SIG-M5 (cell line): Measurements from ENCODE around the gene MELTF.

ENCODE experiments used
- DNase-seq: peaks from one replicate; lab custom pipeline; 2025; lab: John Stamatoyannopoulos, UW

Gene MELTF

DNA sequence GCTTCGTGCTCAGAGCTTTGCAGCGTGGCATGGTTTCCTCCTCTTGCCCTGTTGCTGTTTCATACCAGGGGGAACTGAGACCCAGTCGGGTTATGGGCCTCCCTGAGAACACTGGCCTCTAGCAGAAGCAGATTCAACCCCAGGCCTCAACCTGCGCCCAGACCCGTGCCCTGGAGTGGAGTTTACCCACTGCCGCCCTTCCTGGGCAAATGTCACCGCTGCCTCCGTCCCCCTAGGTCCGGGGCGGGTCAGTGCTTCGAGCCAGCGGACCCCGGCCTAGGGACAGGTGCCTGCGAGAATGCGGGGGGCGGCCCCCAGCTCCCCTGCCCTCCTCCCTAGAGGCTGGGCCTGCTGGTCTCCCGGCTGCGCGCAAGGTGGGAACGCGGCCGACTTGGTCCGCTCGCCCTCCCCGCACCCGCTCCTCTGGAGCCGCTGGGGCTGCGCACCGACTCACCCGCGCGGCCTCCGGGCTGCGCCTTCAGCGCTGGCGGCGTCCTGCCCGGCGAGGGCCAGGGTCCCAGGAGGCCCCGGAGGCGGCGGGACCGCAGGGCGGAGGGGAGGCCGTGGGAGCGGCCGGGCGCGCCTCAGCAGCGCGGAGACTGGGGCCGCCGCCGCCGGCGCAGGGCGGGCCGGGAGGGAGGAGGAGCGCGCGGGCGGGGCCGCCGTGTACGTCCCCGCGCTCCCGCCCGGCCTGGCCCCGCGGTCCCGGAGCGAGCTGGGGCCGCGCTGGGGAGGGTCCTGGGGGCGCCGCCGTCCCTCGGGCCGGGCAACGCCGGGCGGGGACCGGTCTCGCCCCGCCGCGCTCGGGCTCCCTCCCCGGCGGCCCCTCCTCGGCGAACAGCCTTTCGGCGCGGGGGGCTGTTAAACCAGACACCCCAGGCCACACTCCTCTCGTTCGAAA, 61.1 kb downstream of the MELTF start, which contains the start of gene PIGZ:
Gene PIGZ (minus strand): TSS at position 601 of the 901 bp plus-strand sequence. CDS start 16,802 bp downstream, outside the sequence.
- DNase-seq, result no peak

DNA sequence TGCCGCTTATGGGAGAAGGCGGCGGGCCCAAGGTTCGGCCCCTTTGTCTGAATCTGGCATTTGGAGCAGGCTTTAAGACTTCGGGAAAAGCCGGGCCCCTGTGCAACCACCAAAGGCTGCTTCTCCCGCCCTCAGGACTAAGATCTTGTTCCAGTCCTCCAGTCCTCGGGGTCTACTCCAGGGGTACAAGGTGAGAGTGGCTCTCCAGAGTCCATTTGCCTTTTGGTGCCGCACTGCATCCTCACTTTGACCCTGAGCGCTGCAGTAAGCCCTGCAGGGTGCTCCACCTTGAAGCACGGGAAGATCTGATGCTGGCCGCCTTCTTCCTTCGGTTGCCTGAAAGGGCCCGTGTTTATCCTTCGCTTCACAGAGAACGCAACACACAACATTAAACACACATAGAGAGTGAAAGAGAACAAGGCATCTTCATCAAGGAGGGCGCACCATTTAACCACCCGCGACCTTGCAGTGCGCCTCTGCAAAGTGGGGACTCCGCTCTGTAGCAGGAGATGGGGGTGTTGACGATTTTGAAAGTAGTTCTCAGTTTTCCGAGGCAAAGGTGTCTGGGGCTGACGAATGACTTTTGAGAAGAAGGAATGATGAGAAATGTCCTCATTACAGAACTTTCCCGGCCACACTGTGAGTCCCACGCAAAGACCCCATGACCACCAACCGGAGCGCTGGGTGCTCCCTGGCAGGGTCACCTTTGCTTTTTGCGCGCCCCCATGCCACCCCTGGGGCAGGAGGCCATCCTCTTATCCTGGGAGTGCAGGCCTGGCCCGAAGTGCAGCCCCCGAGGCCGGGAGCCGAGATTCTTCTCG, 62.0 kb downstream of the MELTF start:
- DNase-seq, result no peak

GRCh38 chr3:196966526-196967401, 62.9 kb downstream of the MELTF start:
- DNase-seq, result no peak

GRCh38 chr3:196965804-196966173, 63.8 kb downstream of the MELTF start:
- DNase-seq, result no peak

- DNase-seq, result no peak
Observed at GRCh38 chr3:196965112-196965803, 64.4 kb downstream of the MELTF start.

DNA sequence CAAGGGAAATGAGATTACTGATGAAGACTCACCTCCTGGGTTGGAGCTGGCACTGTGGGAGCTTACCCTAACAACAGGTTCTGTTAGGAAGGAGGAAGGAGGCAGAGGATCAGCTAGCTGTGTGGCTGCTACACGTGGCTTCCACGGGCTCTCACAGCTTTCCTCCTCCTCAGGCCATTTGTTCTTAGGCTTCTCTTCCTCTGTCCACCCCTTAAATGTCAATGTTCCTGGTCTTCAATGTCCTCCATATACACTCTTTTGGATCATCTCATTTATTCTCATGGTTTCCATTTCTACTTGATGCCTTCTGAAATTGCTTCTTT, 66.0 kb downstream of the MELTF start:
- no peak for DNase-seq

GRCh38 chr3:196962930-196963630, 66.5 kb downstream of the MELTF start:
- no peak for DNase-seq

DNA sequence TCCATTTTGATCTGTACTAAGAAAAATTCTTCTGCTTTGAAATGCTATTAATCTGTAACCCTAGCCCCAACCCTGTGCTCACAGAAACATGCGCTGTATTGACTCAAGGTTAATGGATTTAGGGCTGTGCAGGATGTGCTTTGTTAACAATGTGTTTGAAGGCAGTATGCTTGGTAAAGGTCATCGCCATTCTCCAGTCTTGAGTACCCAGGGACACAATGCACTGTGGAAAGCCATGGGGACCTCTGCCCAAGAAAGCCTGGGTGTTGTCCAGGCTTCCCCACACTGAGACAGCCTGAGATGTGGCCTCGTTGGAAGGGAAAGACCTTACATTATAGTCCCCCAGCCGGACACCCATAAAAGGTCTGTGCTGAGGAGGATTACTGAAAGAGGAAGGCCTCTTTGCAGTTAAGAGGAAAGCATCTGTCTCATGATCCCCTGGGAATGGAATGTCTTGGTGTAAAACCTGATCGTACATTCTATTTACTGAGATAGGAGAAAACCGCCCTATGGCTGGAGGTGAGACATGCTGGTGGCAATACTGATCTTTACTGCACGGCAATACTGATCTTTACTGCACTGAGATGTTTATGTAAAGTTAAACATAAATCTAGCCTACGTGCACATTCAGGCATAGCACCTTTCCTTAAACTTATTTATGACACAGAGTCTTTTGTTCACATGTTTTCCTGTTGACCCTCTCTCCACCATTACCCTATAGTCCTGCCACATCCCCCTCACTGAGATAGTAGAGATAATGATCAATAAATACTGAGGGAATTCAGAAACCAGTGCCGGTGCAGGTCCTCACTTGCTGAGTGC, 67.3 kb downstream of the MELTF start:
- DNase-seq, result no peak

GRCh38 chr3:196954832-196955231, 74.8 kb downstream of the MELTF start:
- DNase-seq, result no peak
